Measurements from ENCODE around the gene DENND1A. TPM values are rescaled to one million over a fixed set of nuclear protein-coding genes. Genes with fewer than 3 reads are reported as not detected.

The DENND1A gene
- total and polyA plus RNA-seq, 2 donors from 2014 or later, result 16.3 to 19.6 TPM

DNA sequence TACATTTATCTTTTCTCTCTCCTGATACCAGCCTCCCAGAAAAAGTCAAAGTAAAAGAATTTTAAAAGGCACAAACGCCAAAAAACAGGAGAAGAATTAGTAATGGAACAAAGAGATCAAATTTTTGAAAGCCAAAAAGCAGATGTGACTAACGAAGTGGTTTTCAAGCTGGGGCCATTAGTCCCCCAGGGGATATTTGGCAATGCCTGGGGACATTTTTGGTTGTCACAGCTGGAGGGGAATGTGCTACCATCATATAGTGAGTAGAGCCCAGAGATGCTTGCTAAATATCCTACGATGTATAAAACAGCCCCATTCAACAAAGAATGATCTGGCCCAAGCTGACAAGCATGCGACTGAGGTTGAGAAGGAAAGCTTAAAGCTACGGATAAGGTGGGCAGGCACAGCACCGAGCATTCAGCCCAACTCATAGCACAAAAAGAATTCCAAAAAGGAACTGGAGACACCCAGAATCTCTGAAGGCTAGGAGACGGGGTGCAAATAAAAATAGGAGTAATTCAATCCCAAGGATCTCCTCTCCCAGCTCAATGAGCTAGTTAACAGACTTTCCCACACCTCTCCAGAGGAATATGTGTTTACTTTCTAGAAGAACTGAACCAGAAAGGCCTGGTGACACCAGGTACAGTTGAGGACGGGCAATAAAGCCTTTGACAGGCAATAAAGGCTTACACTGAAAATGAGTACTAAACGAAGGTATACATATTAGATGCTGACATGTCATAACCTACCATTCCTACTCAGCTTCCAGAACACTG is 269.0 kb downstream of the DENND1A start:
- DNase-seq, result peak in 2 of 5 donors; percentile 58 to 65
- Histone ChIP-seq H3K36me3 (ENCODE audit: control insufficient read depth in 2 of 3, insufficient read depth in 3 of 3, low read length in 3 of 3) (peaks cover 0 to 5% (median 0%) of the 10 kb centered on the region in 3 donors), H3K4me1 (ENCODE audit: control insufficient read depth in 2 of 3, insufficient read depth in 2 of 3, low read depth in 1 of 3, low read length in 3 of 3) (no peaks in the 10 kb centered on the region), H3K9me3 (ENCODE audit: control insufficient read depth in 2 of 3, insufficient read depth in 1 of 3, low read length in 3 of 3) (peaks cover 0 to 7% (median 0%) of the 10 kb centered on the region in 3 donors), H3K4me3 (ENCODE audit: low read length in 3 of 3) (no peak overlapping the region), H3K27ac (ENCODE audit: low read depth in 2 of 2, low read length in 2 of 2) (no peak overlapping the region), H3K9ac (ENCODE audit: low read length in 3 of 3) (no peak overlapping the region), H3K27me3 (ENCODE audit: control insufficient read depth, insufficient read depth, low read length) (no peaks in the 10 kb centered on the region)
- FAIRE-seq, result no peak
- TF ChIP-seq CTCF (IDR thresholded peaks at IDR 0.05; ENCODE audit: borderline replicate concordance, extremely low read depth, insufficient read depth), result no peak
- intact Hi-C loops (cut with DNase I), result no loop called here

GRCh38 chr9:123659358-123659757 is 270.6 kb downstream of the DENND1A start:
- peaks cover 0 to 7% (median 0%) of the 10 kb centered on the region in 3 donors for H3K9me3 ChIP-seq (ENCODE audit: control insufficient read depth in 2 of 3, insufficient read depth in 1 of 3, low read length in 3 of 3)
- FAIRE-seq (no peak), DNase-seq (no peak)
- intact Hi-C loops (cut with DNase I), result no loop called here
- H3K27ac ChIP-seq (ENCODE audit: low read depth in 2 of 2, low read length in 2 of 2), result no peak overlapping the region
- no peaks in the 10 kb centered on the region for H3K27me3 ChIP-seq (ENCODE audit: control insufficient read depth, insufficient read depth, low read length)
- H3K36me3 ChIP-seq (ENCODE audit: control insufficient read depth in 2 of 3, insufficient read depth in 3 of 3, low read length in 3 of 3), result peaks cover 0 to 2% (median 0%) of the 10 kb centered on the region in 3 donors
- H3K9ac ChIP-seq (ENCODE audit: low read length in 3 of 3), result no peak overlapping the region
- TF ChIP-seq CTCF (IDR thresholded peaks at IDR 0.05; ENCODE audit: borderline replicate concordance, extremely low read depth, insufficient read depth), result no peak
- no peaks in the 10 kb centered on the region for H3K4me1 ChIP-seq (ENCODE audit: control insufficient read depth in 2 of 3, insufficient read depth in 2 of 3, low read depth in 1 of 3, low read length in 3 of 3)
- no peak overlapping the region for H3K4me3 ChIP-seq (ENCODE audit: low read length in 3 of 3)

GRCh38 chr9:123658792-123659191 is 271.1 kb downstream of the DENND1A start:
- Histone ChIP-seq H3K4me3 (ENCODE audit: low read length in 3 of 3) (no peak overlapping the region), H3K4me1 (ENCODE audit: control insufficient read depth in 2 of 3, insufficient read depth in 2 of 3, low read depth in 1 of 3, low read length in 3 of 3) (no peaks in the 10 kb centered on the region), H3K27ac (ENCODE audit: low read depth in 2 of 2, low read length in 2 of 2) (no peak overlapping the region), H3K27me3 (ENCODE audit: control insufficient read depth, insufficient read depth, low read length) (no peaks in the 10 kb centered on the region), H3K36me3 (ENCODE audit: control insufficient read depth in 2 of 3, insufficient read depth in 3 of 3, low read length in 3 of 3) (peaks cover 0 to 2% (median 0%) of the 10 kb centered on the region in 3 donors), H3K9ac (ENCODE audit: low read length in 3 of 3) (no peak overlapping the region), H3K9me3 (ENCODE audit: control insufficient read depth in 2 of 3, insufficient read depth in 1 of 3, low read length in 3 of 3) (peaks cover 0 to 7% (median 0%) of the 10 kb centered on the region in 3 donors)
- FAIRE-seq (no peak), DNase-seq (no peak)
- intact Hi-C loops (cut with DNase I), result no loop called here
- TF ChIP-seq CTCF (IDR thresholded peaks at IDR 0.05; ENCODE audit: borderline replicate concordance, extremely low read depth, insufficient read depth), result no peak

Measured in kidney (tissue), 14 donors.